Neural cell (in vitro differentiated cells): ENCODE results near the gene MAML2.

Source experiments
- CTCF ChIP-seq: fragments of 450-650 bp; IDR thresholded peaks from 2 replicates; pipeline ENCODE4 v1.5.1; 2014; ENCODE audit warnings: antibody characterized with exemption, mild to moderate bottlenecking, moderate library complexity; ENCODE audit not compliant: poor library complexity, severe bottlenecking
- EP300 ChIP-seq: fragments of 450-650 bp; conservative IDR thresholded peaks from 2 replicates; pipeline ENCODE4 v1.6.1; 2014; ENCODE audit warnings: antibody characterized with exemption, mild to moderate bottlenecking, moderate library complexity; ENCODE audit not compliant: poor library complexity, severe bottlenecking
- EZH2 ChIP-seq: fragments of 200-600, 300-800 bp; shearing (Covaris generic), sonication (generic); IDR thresholded peaks from 2 replicates; pipeline ENCODE4 v1.6.1; 2014; ENCODE audit warnings: antibody characterized with exemption, low read length, borderline replicate concordance, mild to moderate bottlenecking; ENCODE audit not compliant: insufficient read depth, poor library complexity, severe bottlenecking
- MXI1 ChIP-seq: fragments of 450-650 bp; conservative IDR thresholded peaks from 2 replicates; pipeline ENCODE4 v1.6.1; 2014; ENCODE audit warnings: antibody characterized with exemption, mild to moderate bottlenecking; ENCODE audit not compliant: poor library complexity, severe bottlenecking
- POLR2AphosphoS5 ChIP-seq: IDR thresholded peaks from 2 replicates; pipeline ENCODE4 v1.6.1; 2012
- RAD21 ChIP-seq: fragments of 450-650 bp; conservative IDR thresholded peaks from 2 replicates; pipeline ENCODE4 v1.6.1; 2014; ENCODE audit warnings: antibody characterized with exemption, mild to moderate bottlenecking, moderate library complexity
- REST ChIP-seq: IDR thresholded peaks from 2 replicates; pipeline ENCODE4 v1.6.1; 2012; ENCODE audit warnings: borderline replicate concordance
- SMC3 ChIP-seq: fragments of 450-650 bp; conservative IDR thresholded peaks from 2 replicates; pipeline ENCODE4 v1.6.1; 2014; ENCODE audit warnings: antibody characterized with exemption, mild to moderate bottlenecking, moderate library complexity; ENCODE audit not compliant: poor library complexity
- TAF1 ChIP-seq: IDR thresholded peaks from 2 replicates; pipeline ENCODE4 v1.6.1; 2012; ENCODE audit warnings: low read depth

- TF ChIP-seq TAF1 (no peak), CTCF (no peak), EP300 (no peak), MXI1 (no peak), POLR2AphosphoS5 (no peak), EZH2 (no peak), SMC3 (no peak), REST (no peak), RAD21 (no peak)
These were observed 217.6 kb downstream of the MAML2 start for GRCh38 chr11:96125400-96125799.
